Pancreas (tissue), 10 donors: ENCODE data around the gene SFTPB. TPM values are rescaled to one million over a fixed set of nuclear protein-coding genes. Genes with fewer than 3 reads are reported as not detected.
A peak's percentile ranks its signal among the peaks of the same experiment; 100 is the strongest.
"Not testable (repeated sequence)": the region's sequence is repeated elsewhere in the genome, so short reads cannot be mapped to it uniquely, and the experiment has no call there.

Experiments used
- ATAC-seq, 4 donors: fragments of 200-7000 bp; cut with Tn5 transposase; one replicate each; pipeline versions ENCODE4 v1.8.0 to v1.9.1; 2020; ENCODE audit warnings: mild to moderate bottlenecking in 4 of 4, moderate library complexity in 4 of 4
- DNase-seq, 6 donors: peaks; one replicate each; pipeline ENCODE4 v3.0.0-alpha.2; 2020
- FAIRE-seq: peaks from 2 replicates; lab custom pipeline; 2012; peaks lifted over from hg19 to GRCh38; lab: Jason Lieb, UNC
- H3K27ac ChIP-seq, 4 donors: fragments of 200-600 bp; sonication (generic); 1 replicate in 3 of 4; 2 replicates in 1 of 4; pipeline versions ENCODE4 v1.5.0 to v1.8.0; 2020
- H3K27me3 ChIP-seq, 4 donors: fragments of 200-600 bp; one replicate each; pipeline ENCODE4 v1.8.0; 2021
- H3K36me3 ChIP-seq, 3 donors: fragments of 200-600 bp; sonication (generic) in 1 of 3; one replicate each; pipeline versions ENCODE4 v1.5.0 to v1.8.0; 2020 to 2021
- H3K4me1 ChIP-seq, 3 donors: fragments of 200-600 bp; one replicate each; pipeline ENCODE4 v1.8.0; 2021
- H3K4me3 ChIP-seq, 4 donors: fragments of 200-600 bp; sonication (generic) in 2 of 4; one replicate each; pipeline versions ENCODE4 v1.5.0 to v1.8.0; 2020 to 2021
- H3K9me3 ChIP-seq, 4 donors: fragments of 200-600 bp; one replicate each; pipeline ENCODE4 v1.8.0; 2021
- CTCF ChIP-seq, 4 donors: fragments of 200-600 bp; sonication (generic) in 3 of 4; IDR thresholded peaks; one replicate each; pipeline versions ENCODE4 v1.5.0 to v1.8.0; 2021; ENCODE audit warnings: antibody characterized with exemption in 4 of 4
- WGBS, 2 donors: extraction: QIAGEN DNeasy Blood & Tissue Kit; methylation state at CpG; one replicate each; pipeline ENCODE4 v1.1.7; 2013; 5-methylcytosine and 5-hydroxymethylcytosine counted together
- intact Hi-C, 3 donors: fragments of 100-400 bp; cut with DNase I; formaldehyde crosslinking; loops; one replicate each; pipeline versions ENCODE4 v1.11.1 to v1.14.2; 2022
- polyA plus RNA-seq, 2 donors: library from polyadenylated mRNA; stranded (reverse); fragments of 200-250 nt; gene quantifications; one replicate each; pipeline ENCODE4 v1.2.3, GENCODE V29; 2013
- total RNA-seq, 6 donors: library from RNA; stranded (reverse); fragmentation: NEBNext Ultra II Directional in 4 of 6; extraction: Animal tissue kit (Norgen Biotek cat#: 25700) in 4 of 6; gene quantifications; one replicate each; pipeline versions ENCODE4 v1.2.1 to v1.2.4, GENCODE V29; 2021 to 2023
- donor health status: healthy with polysubstance abuse.
- donor health status: DM: no; HTN: no; CAD: no; lungs with moderate emphysema.
- donor health status: DM: no; HTN: no; CAD: no.
- donor health status: control.
- donor health status: control.
- donor health status: Bipolar disorder and iron deficiency.
- donor health status: DM: yes; HTN: yes; CAD: no.
- donor health status: DM: no; HTN: no; CAD: no.
- donor health status: DM: no; HTN: no; CAD: no.
- donor health status: DM: yes; HTN: yes; CAD: no.

SFTPB gene
- total and polyA plus RNA-seq, 8 donors, result 0.14 to 21.6 (median 2.0) TPM; not detected in 4

DNA sequence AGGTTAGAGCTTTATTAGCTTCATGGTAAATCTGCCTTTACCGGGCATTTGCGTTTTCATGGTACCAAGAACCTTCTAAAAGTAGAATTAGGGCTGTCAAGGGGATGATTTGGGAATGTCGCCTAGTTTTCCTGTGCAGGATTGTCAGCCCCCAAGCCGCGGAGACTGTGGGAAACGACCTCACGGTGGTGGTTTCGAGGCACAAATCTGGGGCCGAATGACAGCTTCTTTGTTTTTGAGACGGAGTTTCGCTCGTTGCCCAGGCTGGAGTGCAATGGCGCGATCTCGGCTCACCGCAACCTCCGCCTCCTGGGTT is 52.6 kb downstream of the SFTPB start:
- peak overlapping the region in 2 of 4 donors; percentile 69 to 71 for H3K27ac ChIP-seq
- H3K36me3 ChIP-seq, result peaks cover 0 to 13% (median 0%) of the 10 kb centered on the region in 3 donors
- TF ChIP-seq CTCF (IDR thresholded peaks at IDR 0.05), result no peak
- 83% methylated on average over 17 of the region's 17 CpGs for WGBS, 2 donors
- ATAC-seq (no peak), FAIRE-seq (no peak), DNase-seq (peak in 1 of 6 donors; percentile 39)
- H3K9me3 ChIP-seq, result no peaks in the 10 kb centered on the region
- intact Hi-C loops, result no loop called here
- H3K4me1 ChIP-seq, result peaks cover 5 to 14% (median 11%) of the 10 kb centered on the region in 3 donors
- H3K4me3 ChIP-seq, result peak overlapping the region in 2 of 4 donors; percentile 84 to 98
- no peaks in the 10 kb centered on the region for H3K27me3 ChIP-seq

GRCh38 chr2:85614757-85615156 is 53.2 kb downstream of the SFTPB start:
- DNase-seq, result peak in 1 of 6 donors; percentile 39
- FAIRE-seq, H3K27me3 ChIP-seq, ATAC-seq, H3K36me3 ChIP-seq, intact Hi-C loops, H3K27ac ChIP-seq, H3K4me3 ChIP-seq, H3K9me3 ChIP-seq: not testable (repeated sequence)
- peaks cover 5 to 20% (median 11%) of the 10 kb centered on the region in 3 donors for H3K4me1 ChIP-seq
- 92 to 97% methylated on average over 7 of the region's 7 CpGs for WGBS, 2 donors

- peak in 1 of 6 donors; percentile 13 for DNase-seq
- Histone ChIP-seq H3K27ac (no peak overlapping the region), H3K36me3 (no peaks in the 10 kb centered on the region), H3K9me3 (no peaks in the 10 kb centered on the region), H3K4me3 (no peak overlapping the region), H3K4me1 (peaks cover 5 to 23% (median 11%) of the 10 kb centered on the region in 3 donors), H3K27me3 (no peaks in the 10 kb centered on the region)
- 81 to 87% methylated on average over 10 of the region's 10 CpGs for WGBS, 2 donors
- no peak for ATAC-seq
- intact Hi-C loops, result no loop called here
- FAIRE-seq, result no peak
- no peak for TF ChIP-seq CTCF (IDR thresholded peaks at IDR 0.05)
These were observed 54.1 kb downstream of the SFTPB start for GRCh38 chr2:85613717-85614515.

DNA sequence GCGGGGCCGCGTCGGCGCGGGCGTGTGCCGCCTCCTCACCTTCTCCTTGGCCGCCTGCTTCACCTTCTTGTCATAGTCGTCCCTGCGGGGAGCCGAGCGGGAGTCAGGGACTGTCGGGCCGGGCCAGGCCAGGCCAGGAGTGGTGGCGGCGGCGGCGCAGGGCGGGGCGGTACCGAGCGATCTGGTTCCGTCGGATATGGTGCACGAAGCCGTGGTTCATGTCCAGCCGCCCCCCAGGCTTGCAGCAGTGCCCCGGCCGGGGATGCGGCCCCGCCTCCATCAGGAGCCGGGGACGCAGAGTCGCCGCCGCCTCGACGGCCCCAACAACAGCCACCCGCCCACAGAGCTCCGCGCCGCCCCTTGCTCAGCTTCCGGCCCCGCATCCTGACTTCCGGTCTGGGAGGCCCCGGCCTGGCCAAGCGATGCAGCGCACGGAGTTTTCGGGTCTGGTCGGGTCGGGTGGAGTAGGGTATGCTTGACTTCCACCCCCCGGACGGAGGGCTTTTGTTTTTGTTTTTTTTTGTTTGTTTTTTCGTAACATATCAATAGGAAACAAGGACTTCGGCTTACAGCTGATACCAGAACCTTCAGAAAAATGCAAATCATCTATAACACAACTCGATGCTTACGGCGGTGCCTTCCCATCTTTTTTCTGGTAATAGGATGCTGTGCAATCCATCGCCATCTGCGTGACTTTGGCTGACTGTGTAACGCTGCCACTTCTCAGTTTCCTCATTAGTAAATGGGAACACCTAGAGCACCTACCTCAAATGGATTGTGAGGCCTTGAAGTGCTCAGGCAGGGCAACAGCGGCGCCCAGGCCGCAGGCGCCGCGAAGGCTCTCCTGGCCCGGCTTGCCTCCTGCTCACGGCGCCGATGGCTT is 56.1 kb downstream of the SFTPB start, which contains the start of gene C2orf68:
C2orf68 (minus strand) TSS at position 362 of the 883 bp plus-strand sequence; CDS start at position 280, 82 bp downstream.
- H3K36me3 ChIP-seq, result no peaks in the 10 kb centered on the region
- WGBS, 2 donors, result 7 to 16% methylated on average over 29 to 73 of the region's 73 CpGs
- H3K27me3 ChIP-seq, result no peaks in the 10 kb centered on the region
- TF ChIP-seq CTCF (IDR thresholded peaks at IDR 0.05), result no peak
- H3K27ac ChIP-seq, result peak within 1 kb of the TSS; percentile 51 to 78 (median 64)
- DNase-seq (peak; percentile 87 to 95 (median 90)), FAIRE-seq (no peak), ATAC-seq (peak; percentile 85 to 91 (median 88))
- peak within 1 kb of the TSS; percentile 57 to 91 (median 72) for H3K4me3 ChIP-seq
- intact Hi-C loops, result no loop called here
- peaks cover under 1 to 18% (median 3%) of the 10 kb centered on the region in 3 donors for H3K4me1 ChIP-seq
- H3K9me3 ChIP-seq, result no peaks in the 10 kb centered on the region

- 2 to 3% methylated on average over 23 to 24 of the region's 24 CpGs for WGBS, 2 donors
- ATAC-seq (peak in 2 of 4 donors; percentile 36 to 45), FAIRE-seq (no peak), DNase-seq (no peak)
- no peak for TF ChIP-seq CTCF (IDR thresholded peaks at IDR 0.05)
- H3K27me3 ChIP-seq, result no peaks in the 10 kb centered on the region
- H3K9me3 ChIP-seq, result no peaks in the 10 kb centered on the region
- peaks cover 0 to 17% (median 0%) of the 10 kb centered on the region in 3 donors for H3K4me1 ChIP-seq
- peak overlapping the region; percentile 51 to 78 (median 64) for H3K27ac ChIP-seq
- intact Hi-C loops, result no loop called here
- peak overlapping the region; percentile 57 to 91 (median 72) for H3K4me3 ChIP-seq
- H3K36me3 ChIP-seq, result no peaks in the 10 kb centered on the region
These were observed 56.7 kb downstream of the SFTPB start for GRCh38 chr2:85611217-85611704.
